ENCODE results near the gene ARHGDIA.

The ARHGDIA gene

GRCh38 chr17:81825841-81826466 lies 45.2 kb downstream of the ARHGDIA start:
- ATAC-seq (replicated peaks; ENCODE audit: extremely low read depth, poor library complexity, severe bottlenecking) (no peak), DNase-seq (ENCODE audit: low spot score in 2 of 2) (no peak)
- Mint-ChIP-seq H3K27me3 (no peaks in the 10 kb centered on the region), H3K27ac (ENCODE audit: low read depth) (peak overlapping the region; percentile 56), H3K36me3 (ENCODE audit: insufficient read depth) (peaks cover 2% of the 10 kb centered on the region), H3K4me1 (peaks cover 22% of the 10 kb centered on the region), H3K9me3 (no peaks in the 10 kb centered on the region), H3K4me3 (no peak overlapping the region)

- no peak overlapping the region for H3K27ac Mint-ChIP-seq (ENCODE audit: low read depth)
- peaks cover 2% of the 10 kb centered on the region for H3K36me3 Mint-ChIP-seq (ENCODE audit: insufficient read depth)
- no peaks in the 10 kb centered on the region for H3K9me3 Mint-ChIP-seq
- H3K27me3 Mint-ChIP-seq = no peaks in the 10 kb centered on the region
- ATAC-seq (replicated peaks; ENCODE audit: extremely low read depth, poor library complexity, severe bottlenecking) (no peak), DNase-seq (ENCODE audit: low spot score in 2 of 2) (no peak)
- peaks cover 15% of the 10 kb centered on the region for H3K4me1 Mint-ChIP-seq
- H3K4me3 Mint-ChIP-seq = no peak overlapping the region
These were observed 46.5 kb downstream of the ARHGDIA start for GRCh38 chr17:81824595-81824994.

- ATAC-seq (replicated peaks; ENCODE audit: extremely low read depth, poor library complexity, severe bottlenecking) (no peak), DNase-seq (ENCODE audit: low spot score in 2 of 2) (no peak)
- Mint-ChIP-seq H3K4me3 (no peak overlapping the region), H3K4me1 (peaks cover 12% of the 10 kb centered on the region), H3K36me3 (ENCODE audit: insufficient read depth) (peaks cover 2% of the 10 kb centered on the region), H3K27me3 (no peaks in the 10 kb centered on the region), H3K27ac (ENCODE audit: low read depth) (no peak overlapping the region), H3K9me3 (no peaks in the 10 kb centered on the region)
These were observed 47.2 kb downstream of the ARHGDIA start for GRCh38 chr17:81823820-81824550.

GRCh38 chr17:81822996-81823819 lies 47.9 kb downstream of the ARHGDIA start:
- ATAC-seq (replicated peaks; ENCODE audit: extremely low read depth, poor library complexity, severe bottlenecking) = no peak

DNA sequence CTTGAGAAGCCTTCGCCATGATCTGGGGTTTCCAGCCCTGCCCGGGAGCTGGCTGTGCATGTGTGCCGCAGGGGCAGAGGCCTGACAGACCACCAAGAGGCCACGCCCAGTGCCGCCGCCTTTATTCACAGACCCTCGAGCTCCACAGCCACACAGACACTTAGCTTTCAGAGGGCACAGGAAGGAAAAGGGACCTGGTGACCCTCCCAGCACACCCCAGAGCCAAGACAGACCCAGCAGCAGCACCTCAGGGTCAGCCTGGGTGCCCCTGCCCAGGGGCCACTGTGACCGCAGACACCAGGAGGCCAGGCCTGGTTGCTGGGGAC lies 48.9 kb downstream of the ARHGDIA start:
- no peak overlapping the region for H3K4me3 Mint-ChIP-seq
- H3K4me1 Mint-ChIP-seq = peaks cover 6% of the 10 kb centered on the region
- H3K9me3 Mint-ChIP-seq = no peaks in the 10 kb centered on the region
- ATAC-seq (replicated peaks; ENCODE audit: extremely low read depth, poor library complexity, severe bottlenecking) (no peak), DNase-seq (ENCODE audit: low spot score in 2 of 2) (no peak)
- no peaks in the 10 kb centered on the region for H3K27me3 Mint-ChIP-seq
- H3K36me3 Mint-ChIP-seq (ENCODE audit: insufficient read depth) = peaks cover 3% of the 10 kb centered on the region
- H3K27ac Mint-ChIP-seq (ENCODE audit: low read depth) = no peak overlapping the region

More at GRCh38 chr17:81822996-81823819, 47.9 kb downstream of the ARHGDIA start:
- peaks cover 2% of the 10 kb centered on the region for H3K36me3 Mint-ChIP-seq (ENCODE audit: insufficient read depth)
- DNase-seq (ENCODE audit: low spot score in 2 of 2) = no peak
- no peaks in the 10 kb centered on the region for H3K9me3 Mint-ChIP-seq
- H3K4me1 Mint-ChIP-seq = peaks cover 7% of the 10 kb centered on the region
- H3K27ac Mint-ChIP-seq (ENCODE audit: low read depth) = no peak overlapping the region
- no peaks in the 10 kb centered on the region for H3K27me3 Mint-ChIP-seq
- H3K4me3 Mint-ChIP-seq = no peak overlapping the region

- Mint-ChIP-seq H3K27me3 (no peaks in the 10 kb centered on the region), H3K4me3 (no peak overlapping the region), H3K36me3 (ENCODE audit: insufficient read depth) (peaks cover 3% of the 10 kb centered on the region), H3K27ac (ENCODE audit: low read depth) (no peak overlapping the region), H3K9me3 (no peaks in the 10 kb centered on the region), H3K4me1 (peaks cover 6% of the 10 kb centered on the region)
- ATAC-seq (replicated peaks; ENCODE audit: extremely low read depth, poor library complexity, severe bottlenecking) = no peak
- no peak for DNase-seq (ENCODE audit: low spot score in 2 of 2)
These were observed 49.4 kb downstream of the ARHGDIA start for GRCh38 chr17:81821603-81822311.

- DNase-seq (ENCODE audit: low spot score in 2 of 2) = no peak
- no peaks in the 10 kb centered on the region for H3K27me3 Mint-ChIP-seq
- ATAC-seq (replicated peaks; ENCODE audit: extremely low read depth, poor library complexity, severe bottlenecking) = no peak
- no peak overlapping the region for H3K27ac Mint-ChIP-seq (ENCODE audit: low read depth)
- peaks cover 4% of the 10 kb centered on the region for H3K4me1 Mint-ChIP-seq
- H3K36me3 Mint-ChIP-seq (ENCODE audit: insufficient read depth) = peaks cover 3% of the 10 kb centered on the region
- H3K4me3 Mint-ChIP-seq = no peak overlapping the region
- H3K9me3 Mint-ChIP-seq = no peaks in the 10 kb centered on the region
These were observed 50.0 kb downstream of the ARHGDIA start for GRCh38 chr17:81821147-81821546.

GRCh38 chr17:81819708-81820107 lies 51.4 kb downstream of the ARHGDIA start:
- peaks cover 3% of the 10 kb centered on the region for H3K36me3 Mint-ChIP-seq (ENCODE audit: insufficient read depth)
- no peaks in the 10 kb centered on the region for H3K9me3 Mint-ChIP-seq
- H3K4me1 Mint-ChIP-seq = no peaks in the 10 kb centered on the region

DNA sequence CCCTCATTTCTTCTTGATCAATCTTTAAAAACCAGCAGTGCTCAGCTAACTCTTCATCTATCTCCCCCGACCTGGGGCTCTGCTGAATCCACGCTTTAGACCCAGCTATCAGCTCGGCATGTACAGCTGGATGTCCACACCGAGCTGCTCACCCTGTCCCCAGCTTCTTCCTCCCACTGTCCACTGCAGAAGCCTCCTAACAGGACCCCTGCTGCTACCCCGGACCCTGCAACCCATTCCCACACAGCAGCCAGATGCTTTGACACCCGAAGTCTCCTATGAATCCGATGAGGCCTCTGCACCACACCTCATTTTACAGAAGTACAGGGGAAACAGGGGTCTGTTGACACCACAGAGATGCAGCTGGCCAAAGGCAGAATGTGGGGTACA lies 53.4 kb downstream of the ARHGDIA start:
- Mint-ChIP-seq H3K9me3 (no peaks in the 10 kb centered on the region), H3K36me3 (ENCODE audit: insufficient read depth) (peaks cover 1% of the 10 kb centered on the region), H3K4me1 (no peaks in the 10 kb centered on the region), H3K27ac (ENCODE audit: low read depth) (no peak overlapping the region), H3K27me3 (no peaks in the 10 kb centered on the region), H3K4me3 (no peak overlapping the region)
- DNase-seq (ENCODE audit: low spot score in 2 of 2) = no peak
- ATAC-seq (replicated peaks; ENCODE audit: extremely low read depth, poor library complexity, severe bottlenecking) = no peak

More at GRCh38 chr17:81819708-81820107, 51.4 kb downstream of the ARHGDIA start:
- Mint-ChIP-seq H3K4me3 (no peak overlapping the region), H3K27me3 (no peaks in the 10 kb centered on the region), H3K27ac (ENCODE audit: low read depth) (no peak overlapping the region)
- no peak for ATAC-seq (replicated peaks; ENCODE audit: extremely low read depth, poor library complexity, severe bottlenecking)
- no peak for DNase-seq (ENCODE audit: low spot score in 2 of 2)

Data from central memory CD8-positive, alpha-beta T cell (primary cell).